ENCODE results near the gene SRRM3. TPM values are rescaled to one million over a fixed set of nuclear protein-coding genes. Genes with fewer than 3 reads are reported as not detected.
A peak's percentile ranks its signal among the peaks of the same experiment; 100 is the strongest.
"Not testable (repeated sequence)": the region's sequence is repeated elsewhere in the genome, so short reads cannot be mapped to it uniquely, and the experiment has no call there.

Gene SRRM3
- total RNA-seq, 1 donor from 2014 or later, result 2.9 TPM

GRCh38 chr7:76300166-76300731, 98.6 kb downstream of the SRRM3 start:
- no peak for DNase-seq (ENCODE audit: low spot score)
- no peak for ATAC-seq
- intact Hi-C loops (cut with DNase I), result no loop called here

GRCh38 chr7:76301000-76301399, 99.3 kb downstream of the SRRM3 start:
- DNase-seq (ENCODE audit: low spot score) (no peak), ATAC-seq (no peak)
- intact Hi-C loops (cut with DNase I), result no loop called here

- intact Hi-C loops (cut with DNase I), result no loop called here
- DNase-seq (ENCODE audit: low spot score) (peak; percentile 94), ATAC-seq (peak; percentile 87)
Measured at GRCh38 chr7:76302347-76303201, 100.9 kb downstream of the SRRM3 start, which contains the start of gene HSPB1. TSS of gene HSPB1 (plus strand) at chr7:76302673. CDS start at chr7:76302713, 40 bp downstream.

- ATAC-seq (peak; percentile 87), DNase-seq (ENCODE audit: low spot score) (peak; percentile 97)
- intact Hi-C loops (cut with DNase I), result no loop called here
Measured at GRCh38 chr7:76303202-76304147, 101.8 kb downstream of the SRRM3 start.

GRCh38 chr7:76304888-76305375, 103.2 kb downstream of the SRRM3 start:
- ATAC-seq, result no peak
- intact Hi-C loops (cut with DNase I), result no loop called here
- no peak for DNase-seq (ENCODE audit: low spot score)

- ATAC-seq; intact Hi-C loops (cut with DNase I); DNase-seq (ENCODE audit: low spot score): not testable (repeated sequence)
Measured at GRCh38 chr7:76308874-76309273, 107.2 kb downstream of the SRRM3 start.

GRCh38 chr7:76309341-76310101, 107.8 kb downstream of the SRRM3 start:
- intact Hi-C loops (cut with DNase I), result loop anchor here (10.0 kb wide), 1 partner anchor 135 kb away; no protein-coding TSS in a partner anchor
- DNase-seq (ENCODE audit: low spot score); ATAC-seq: not testable (repeated sequence)

- intact Hi-C loops (cut with DNase I), result loop anchor here (10.0 kb wide), 1 partner anchor 136 kb away; no protein-coding TSS in a partner anchor
- ATAC-seq, result no peak
- no peak for DNase-seq (ENCODE audit: low spot score)
Measured at GRCh38 chr7:76310102-76310957, 108.6 kb downstream of the SRRM3 start.

GRCh38 chr7:76311838-76312237, 110.1 kb downstream of the SRRM3 start:
- intact Hi-C loops (cut with DNase I), result loop anchor here (10.0 kb wide), 1 partner anchor 137 kb away; no protein-coding TSS in a partner anchor
- ATAC-seq; DNase-seq (ENCODE audit: low spot score): not testable (repeated sequence)

GRCh38 chr7:76314042-76314721, 112.5 kb downstream of the SRRM3 start:
- peak; percentile 99 for DNase-seq (ENCODE audit: low spot score)
- intact Hi-C loops (cut with DNase I), result loop anchor here (2.0 to 10.0 kb wide), 2 partner anchors 23 to 139 kb away; no protein-coding TSS in a partner anchor

GRCh38 chr7:76314740-76315139, 113.0 kb downstream of the SRRM3 start:
- intact Hi-C loops (cut with DNase I), result loop anchor here (2.0 to 10.0 kb wide), 2 partner anchors 24 to 140 kb away; no protein-coding TSS in a partner anchor
- not testable (repeated sequence) for ATAC-seq; DNase-seq (ENCODE audit: low spot score)

More at GRCh38 chr7:76314042-76314721, 112.5 kb downstream of the SRRM3 start:
- peak; percentile 71 for ATAC-seq

- intact Hi-C loops (cut with DNase I), result loop anchor here (2.0 to 10.0 kb wide), 2 partner anchors 25 to 141 kb away; no protein-coding TSS in a partner anchor
Measured at GRCh38 chr7:76315364-76315763, 113.7 kb downstream of the SRRM3 start.

GRCh38 chr7:76316984-76317781, 115.5 kb downstream of the SRRM3 start:
- intact Hi-C loops (cut with DNase I), result loop anchor here (10.0 kb wide), 1 partner anchor 142 kb away; no protein-coding TSS in a partner anchor
- no peak for DNase-seq (ENCODE audit: low spot score)
- ATAC-seq, result peak; percentile 0

More at GRCh38 chr7:76315364-76315763, 113.7 kb downstream of the SRRM3 start:
- no peak for DNase-seq (ENCODE audit: low spot score)
- no peak for ATAC-seq

GRCh38 chr7:76317782-76318487, 116.2 kb downstream of the SRRM3 start:
- intact Hi-C loops (cut with DNase I), result loop anchor here (10.0 kb wide), 1 partner anchor 143 kb away; no protein-coding TSS in a partner anchor
- ATAC-seq (peak; percentile 97), DNase-seq (ENCODE audit: low spot score) (peak; percentile 98)
